ES-I3 (cell line): ENCODE data around the gene BLMH.

ENCODE experiments used
- H3K36me3 ChIP-seq: 2 replicates; pipeline ENCODE4 v1.6.1; 2013; ENCODE audit warnings: mild to moderate bottlenecking, low read length, control low read depth, moderate library complexity; ENCODE audit not compliant: insufficient read depth
- H3K4me1 ChIP-seq: 2 replicates; pipeline ENCODE4 v1.6.1; 2013; ENCODE audit warnings: mild to moderate bottlenecking, control low read depth, low read length; ENCODE audit not compliant: insufficient read depth
- H3K9ac ChIP-seq: 2 replicates; pipeline ENCODE4 v1.6.1; 2013; ENCODE audit warnings: low read depth, mild to moderate bottlenecking, low read length, moderate library complexity
- H3K9me3 ChIP-seq: 2 replicates; pipeline ENCODE4 v1.6.1; 2013; ENCODE audit warnings: mild to moderate bottlenecking, low read length, moderate library complexity; ENCODE audit not compliant: control insufficient read depth, insufficient read depth

The BLMH gene

DNA sequence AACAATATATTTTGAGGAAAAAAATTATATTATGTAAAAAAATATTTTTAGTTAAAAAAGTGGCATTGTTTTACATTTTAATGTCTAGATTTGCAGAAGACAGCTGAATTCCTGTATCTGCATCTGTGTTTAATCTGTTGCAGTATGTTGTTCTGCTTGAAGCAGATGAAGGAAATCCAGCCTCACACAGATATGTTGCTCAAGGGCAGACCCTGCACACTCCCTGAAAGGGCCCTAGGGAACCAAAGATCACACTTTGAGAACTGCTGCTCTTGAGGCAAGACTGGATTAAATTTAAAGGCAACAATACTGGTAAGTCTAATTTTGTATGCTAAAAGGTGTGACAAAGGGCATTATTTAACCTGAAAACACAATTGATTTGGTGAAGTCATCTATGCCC lies 39.8 kb downstream of the BLMH start:
- H3K9me3 ChIP-seq = no peaks in the 10 kb centered on the region
- no peak overlapping the region for H3K9ac ChIP-seq
- no peaks in the 10 kb centered on the region for H3K4me1 ChIP-seq
- H3K36me3 ChIP-seq = no peaks in the 10 kb centered on the region; the same call in 1 of the 2 replicates

DNA sequence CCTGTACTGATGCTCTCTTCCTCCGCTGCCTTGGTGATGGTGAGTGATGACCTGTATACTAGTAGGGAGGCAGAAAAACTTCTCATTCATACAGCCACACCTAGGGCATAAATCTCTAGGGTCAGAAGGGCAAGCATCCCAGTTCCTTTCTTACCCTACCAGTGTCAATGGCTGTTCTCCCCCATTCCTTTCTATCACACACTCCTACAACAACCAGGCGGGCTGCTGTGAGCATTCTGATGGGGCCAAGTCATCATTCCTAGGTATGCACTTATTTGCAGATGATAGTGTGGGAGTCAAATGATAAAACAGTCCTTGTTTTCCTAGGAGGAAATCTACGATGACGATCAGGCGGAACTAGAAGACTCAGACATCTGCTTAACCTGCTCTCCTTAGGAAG lies 42.3 kb downstream of the BLMH start:
- Histone ChIP-seq H3K9me3 (no peaks in the 10 kb centered on the region), H3K9ac (no peak overlapping the region), H3K4me1 (no peaks in the 10 kb centered on the region), H3K36me3 (peaks cover 2% of the 10 kb centered on the region; the same call in 1 of the 2 replicates)

DNA sequence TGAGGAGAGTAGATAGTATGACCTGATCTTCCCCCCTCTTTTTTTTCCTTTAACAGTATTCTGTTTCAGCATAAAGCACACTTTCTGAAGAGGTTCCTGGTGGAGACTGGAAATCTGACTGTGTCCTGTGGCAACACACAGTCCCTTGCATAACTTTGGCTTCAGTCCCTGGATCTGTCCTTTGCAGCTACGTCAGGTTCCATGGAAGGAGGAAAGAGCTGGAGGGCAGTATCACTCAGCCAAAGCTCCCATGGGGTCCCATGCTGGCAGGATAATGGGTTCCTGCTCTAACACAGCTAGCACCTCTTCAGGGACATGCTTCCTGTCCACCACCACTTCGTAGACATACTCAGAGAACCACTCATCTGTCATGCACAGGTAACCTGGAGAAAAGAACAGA lies 43.0 kb downstream of the BLMH start:
- H3K9ac ChIP-seq = no peak overlapping the region
- no peaks in the 10 kb centered on the region for H3K9me3 ChIP-seq
- no peaks in the 10 kb centered on the region for H3K4me1 ChIP-seq
- peaks cover 2% of the 10 kb centered on the region; the same call in 1 of the 2 replicates for H3K36me3 ChIP-seq

DNA sequence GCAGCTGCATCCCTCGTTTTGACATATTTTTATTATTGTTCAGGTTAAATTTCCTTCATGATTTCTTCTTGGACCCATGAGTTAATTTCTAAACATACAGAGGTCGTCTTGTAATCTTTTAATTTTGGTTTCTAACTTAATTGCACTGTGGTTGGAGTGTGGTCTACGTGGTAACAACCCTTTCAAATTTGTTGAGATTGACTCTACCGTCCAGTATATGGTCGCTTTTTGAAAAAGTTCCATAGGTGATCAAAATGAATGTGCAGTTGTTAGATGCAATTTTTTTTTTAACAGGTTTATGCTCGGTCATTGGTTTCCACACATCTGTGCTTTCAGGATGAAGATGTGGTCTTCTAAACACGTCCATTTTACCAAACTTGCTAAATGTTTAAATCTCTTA lies 45.3 kb downstream of the BLMH start:
- Histone ChIP-seq H3K36me3 (0 out of 2 replicates have a peak, but pooled peaks cover 2% of the 10 kb centered on the region), H3K4me1 (no peaks in the 10 kb centered on the region), H3K9ac (no peak overlapping the region), H3K9me3 (no peaks in the 10 kb centered on the region)

DNA sequence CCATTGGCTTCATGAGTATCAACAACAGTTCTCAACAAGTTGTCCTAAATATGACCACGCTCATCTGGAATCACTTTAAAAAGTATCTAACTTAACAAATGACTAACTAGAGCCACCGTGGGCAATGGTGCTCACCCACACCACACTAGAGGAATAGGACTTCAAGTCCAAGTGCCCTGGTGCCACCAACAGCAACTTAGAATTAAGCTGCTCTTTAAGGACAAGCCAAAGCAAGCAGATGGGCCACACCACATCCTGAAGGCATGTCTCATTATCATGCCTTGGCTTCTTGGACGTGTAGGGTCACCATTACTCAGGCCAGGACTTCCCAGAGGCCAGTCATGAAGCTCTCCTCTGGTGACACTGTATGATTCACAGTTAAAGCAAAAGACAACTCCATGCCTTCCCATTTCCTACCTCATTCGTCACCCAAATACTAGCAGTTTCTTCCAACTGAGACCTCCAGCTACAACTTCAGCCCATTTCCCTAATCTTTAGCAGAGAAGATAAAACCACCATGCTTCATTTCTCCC lies 46.8 kb downstream of the BLMH start:
- Histone ChIP-seq H3K36me3 (0 out of 2 replicates have a peak, but pooled peaks cover 2% of the 10 kb centered on the region), H3K4me1 (no peaks in the 10 kb centered on the region), H3K9ac (no peak overlapping the region), H3K9me3 (no peaks in the 10 kb centered on the region)

DNA sequence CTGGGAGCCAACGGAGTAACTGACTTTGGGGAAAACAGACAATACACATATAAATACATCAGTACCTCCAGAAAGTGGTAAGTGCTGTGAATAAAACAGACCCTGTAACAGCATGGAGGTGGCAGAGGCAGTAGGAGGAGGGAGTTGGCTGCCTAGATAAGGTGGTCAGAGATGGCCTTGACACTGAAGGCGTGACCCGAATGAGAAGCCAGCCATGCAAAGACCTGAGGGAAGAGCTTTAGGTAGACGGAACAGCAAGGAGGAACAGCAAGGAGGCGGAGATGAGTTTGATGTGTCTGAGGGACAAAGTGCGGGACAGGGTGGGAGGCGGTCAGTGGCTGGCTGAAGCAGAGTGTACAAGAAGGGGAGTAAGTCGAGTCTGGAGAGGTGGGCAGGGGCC lies 48.2 kb downstream of the BLMH start:
- Histone ChIP-seq H3K9me3 (no peaks in the 10 kb centered on the region), H3K36me3 (0 out of 2 replicates have a peak, but pooled peaks cover 2% of the 10 kb centered on the region), H3K9ac (no peak overlapping the region), H3K4me1 (peaks cover 5% of the 10 kb centered on the region; the same call in 1 of the 2 replicates)

DNA sequence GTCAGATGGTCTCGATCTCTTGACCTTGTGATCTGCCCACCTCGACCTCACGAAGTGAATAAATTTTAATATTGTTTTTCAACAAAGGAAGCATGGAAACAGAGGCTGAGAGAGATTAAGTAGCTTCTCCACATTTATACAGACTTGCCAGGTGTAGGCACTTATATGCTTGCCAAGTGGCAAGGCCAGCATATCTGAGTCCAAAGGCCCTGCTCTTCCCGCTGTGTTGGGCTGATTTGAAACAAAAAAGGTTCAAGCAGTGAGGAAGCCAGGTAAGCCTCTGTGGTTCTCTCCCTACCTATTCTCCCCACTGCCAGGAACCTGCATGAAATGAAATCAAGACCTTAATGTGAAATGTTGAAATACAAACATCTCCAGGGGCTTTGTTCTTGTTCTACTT lies 48.7 kb downstream of the BLMH start:
- H3K9me3 ChIP-seq = no peaks in the 10 kb centered on the region
- H3K4me1 ChIP-seq = peaks cover 5% of the 10 kb centered on the region; the same call in 1 of the 2 replicates
- H3K36me3 ChIP-seq = 0 out of 2 replicates have a peak, but pooled peaks cover 2% of the 10 kb centered on the region
- no peak overlapping the region for H3K9ac ChIP-seq

DNA sequence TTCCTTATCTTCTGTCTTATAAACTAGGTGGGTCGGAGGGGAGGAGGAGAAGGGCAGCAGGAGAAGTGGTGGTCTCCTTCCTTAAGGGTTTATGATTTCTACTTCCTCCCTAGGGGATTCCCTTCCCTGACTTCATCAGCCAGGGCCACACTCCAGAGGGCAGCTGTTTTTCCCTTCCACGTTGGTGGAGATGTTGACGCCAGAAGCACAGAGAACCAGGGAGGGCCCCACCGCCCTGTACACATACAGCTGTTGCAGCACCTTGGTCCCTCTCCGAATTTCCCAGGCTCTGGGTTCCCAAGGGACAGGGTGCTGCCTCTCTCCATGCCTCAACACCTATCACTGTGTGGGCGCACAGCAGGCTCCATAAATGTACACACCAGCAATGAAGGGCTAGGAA lies 50.7 kb downstream of the BLMH start:
- H3K4me1 ChIP-seq = peaks cover 5% of the 10 kb centered on the region; the same call in 1 of the 2 replicates
- H3K9ac ChIP-seq = no peak overlapping the region
- no peaks in the 10 kb centered on the region for H3K36me3 ChIP-seq
- H3K9me3 ChIP-seq = no peaks in the 10 kb centered on the region

DNA sequence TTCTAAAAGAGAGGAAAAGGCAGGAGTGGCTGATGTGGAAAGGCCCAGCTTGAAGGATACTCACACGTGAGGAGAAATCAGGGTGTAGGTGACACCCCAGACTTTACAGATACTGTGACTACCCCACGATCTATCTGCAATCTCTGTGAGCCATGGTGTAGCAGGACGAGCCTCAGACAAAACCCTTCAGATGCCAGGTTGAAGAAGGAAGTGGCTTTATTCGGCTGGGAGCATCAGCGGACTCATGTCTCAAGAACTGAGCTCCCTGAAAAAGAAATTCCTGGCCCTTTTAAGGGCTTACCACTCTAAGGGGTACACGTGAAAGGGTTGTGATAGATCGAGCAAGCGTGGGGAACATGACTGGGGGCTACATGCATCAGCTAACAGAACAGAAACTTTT lies 51.6 kb downstream of the BLMH start:
- no peaks in the 10 kb centered on the region for H3K9me3 ChIP-seq
- H3K36me3 ChIP-seq = no peaks in the 10 kb centered on the region
- peaks cover 5% of the 10 kb centered on the region; the same call in 1 of the 2 replicates for H3K4me1 ChIP-seq
- no peak overlapping the region for H3K9ac ChIP-seq

DNA sequence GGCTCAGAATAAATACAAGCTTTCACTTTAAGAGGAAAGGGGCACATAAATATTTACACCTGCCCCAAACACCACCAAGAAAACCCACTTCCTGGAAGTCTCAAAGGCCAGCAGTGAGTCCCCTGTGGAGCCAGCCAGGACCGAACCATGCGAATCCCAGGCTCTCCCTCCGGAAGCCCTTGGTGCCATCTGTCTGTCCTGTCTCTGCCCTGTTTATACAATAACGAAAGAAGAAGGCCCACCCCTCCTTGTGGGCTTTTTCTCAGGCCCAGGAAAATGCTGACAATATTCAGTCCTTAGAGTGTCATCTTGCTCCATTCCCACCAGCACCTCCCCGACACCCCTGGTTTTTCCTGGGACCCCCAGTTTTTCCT lies 52.7 kb downstream of the BLMH start:
- Histone ChIP-seq H3K9ac (peak overlapping the region; percentile 51; the same call in 1 of the 2 replicates), H3K4me1 (peaks cover 5% of the 10 kb centered on the region; the same call in 1 of the 2 replicates), H3K9me3 (no peaks in the 10 kb centered on the region), H3K36me3 (no peaks in the 10 kb centered on the region)

DNA sequence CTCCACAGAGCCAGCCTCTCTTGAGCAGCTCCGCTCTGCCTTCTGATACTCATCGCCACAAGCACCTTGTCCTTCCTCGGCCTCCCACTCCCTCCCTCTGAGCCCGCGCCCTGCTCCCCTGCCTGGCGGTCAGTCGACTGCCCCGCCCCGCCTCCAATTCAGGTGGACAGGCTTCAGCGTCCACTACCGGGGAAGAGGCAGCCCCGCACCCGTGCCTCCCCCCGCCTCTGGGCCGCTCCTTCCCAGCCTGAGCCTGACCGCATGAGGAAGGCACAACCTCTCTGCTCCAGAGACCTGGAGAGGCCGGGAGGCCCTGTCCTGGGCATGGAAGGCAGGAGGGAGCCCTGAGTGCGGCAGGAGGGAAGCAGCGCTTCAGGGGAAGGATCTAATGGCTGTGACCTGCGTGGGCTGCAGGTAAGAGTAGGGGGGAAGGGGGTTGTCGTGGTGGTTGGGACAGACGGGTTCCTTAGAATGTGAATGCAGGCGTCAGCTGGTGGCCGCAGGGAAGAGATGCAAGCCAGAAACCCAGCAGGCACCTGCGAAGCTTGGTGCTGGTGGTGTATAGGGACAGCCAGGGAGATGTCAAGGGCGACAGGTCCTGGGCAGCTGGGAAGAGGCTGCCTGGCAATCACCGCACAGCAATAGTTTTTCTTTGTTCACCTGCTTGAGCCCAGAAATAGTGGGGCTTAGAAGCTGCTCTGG lies 53.2 kb downstream of the BLMH start:
- Histone ChIP-seq H3K9ac (peak overlapping the region; percentile 51), H3K36me3 (no peaks in the 10 kb centered on the region), H3K4me1 (peaks cover 5% of the 10 kb centered on the region; the same call in 1 of the 2 replicates), H3K9me3 (no peaks in the 10 kb centered on the region)

DNA sequence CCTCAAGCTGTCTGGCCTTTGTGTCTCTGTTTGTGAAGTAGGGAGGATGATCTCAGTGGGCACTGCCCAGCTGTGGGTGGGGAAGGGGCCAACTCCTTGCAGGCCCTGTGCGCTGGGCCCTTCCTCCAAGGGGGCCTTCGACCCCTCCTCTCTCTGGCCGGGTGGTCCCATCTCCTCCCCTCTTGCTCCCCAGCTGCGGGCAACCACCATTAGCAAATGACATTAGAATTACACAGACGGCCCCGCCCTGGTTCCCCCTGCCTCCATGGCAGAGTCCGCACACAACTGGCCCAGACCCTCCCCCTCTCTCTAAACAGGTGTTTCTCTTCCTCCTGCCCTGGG lies 53.8 kb downstream of the BLMH start:
- no peaks in the 10 kb centered on the region for H3K36me3 ChIP-seq
- H3K9ac ChIP-seq = peak overlapping the region; percentile 51; the same call in 1 of the 2 replicates
- H3K4me1 ChIP-seq = peaks cover 5% of the 10 kb centered on the region; the same call in 1 of the 2 replicates
- H3K9me3 ChIP-seq = no peaks in the 10 kb centered on the region

DNA sequence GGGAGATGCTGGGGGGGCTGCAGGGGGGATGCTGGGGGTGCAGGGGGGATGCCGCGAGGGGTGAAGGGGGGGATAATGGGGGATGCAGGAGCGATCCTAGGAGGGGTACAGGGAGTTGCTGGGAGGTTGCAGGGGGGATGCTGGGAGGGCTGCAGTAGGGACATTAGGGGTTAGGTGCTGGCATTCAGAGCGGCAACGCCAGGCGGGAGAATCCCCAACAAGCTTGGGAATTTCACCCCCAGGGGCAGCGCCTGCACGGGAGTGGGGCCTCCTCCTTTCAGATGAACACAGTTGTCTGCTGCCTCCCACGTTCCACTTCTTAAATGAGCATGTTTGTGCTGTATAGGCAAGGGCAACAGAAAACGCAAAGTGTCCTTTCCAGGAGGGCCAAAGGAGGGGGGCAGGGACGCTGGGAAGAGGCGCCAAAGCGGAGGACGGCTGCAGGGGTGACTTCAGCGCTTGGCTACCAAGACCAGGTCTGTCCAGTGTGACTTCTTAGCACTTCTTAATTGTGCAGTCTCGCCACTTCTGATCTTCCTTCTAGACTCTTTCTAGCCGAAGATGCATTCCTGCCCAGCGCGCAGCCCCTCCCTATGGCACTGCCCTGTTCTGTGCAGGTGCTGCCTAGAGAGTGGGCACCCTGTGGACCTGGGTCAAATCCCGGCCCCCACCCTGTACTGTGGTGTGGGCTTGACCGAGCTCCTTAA lies 54.3 kb downstream of the BLMH start:
- peaks cover 5% of the 10 kb centered on the region; the same call in 1 of the 2 replicates for H3K4me1 ChIP-seq

DNA sequence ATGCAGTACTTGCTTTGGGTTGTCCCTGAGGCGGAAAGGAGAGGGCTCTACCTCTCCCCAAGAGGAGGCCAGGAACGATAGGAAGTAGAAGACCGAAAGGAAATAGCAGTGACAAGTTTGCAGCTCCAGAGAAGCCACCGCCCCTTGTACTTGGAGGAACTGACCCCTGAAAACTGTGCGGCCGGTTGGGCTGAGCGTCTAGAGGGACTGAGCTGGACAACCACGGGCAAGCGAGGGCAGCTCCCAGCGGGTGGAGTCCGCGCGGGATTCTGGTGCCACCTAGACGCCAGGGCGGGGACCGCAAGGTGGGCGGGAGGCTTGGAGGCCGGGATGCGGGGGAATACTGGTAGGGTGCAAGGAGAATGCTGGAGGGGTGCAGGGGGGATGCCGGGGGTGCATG lies 55.0 kb downstream of the BLMH start:
- H3K4me1 ChIP-seq = peaks cover 5% of the 10 kb centered on the region; the same call in 1 of the 2 replicates
- H3K36me3 ChIP-seq = no peaks in the 10 kb centered on the region
- H3K9me3 ChIP-seq = no peaks in the 10 kb centered on the region
- H3K9ac ChIP-seq = peak overlapping the region; percentile 50; the same call in 1 of the 2 replicates

More for the DNA sequence above, 54.3 kb downstream of the BLMH start:
- Histone ChIP-seq H3K9me3 (no peaks in the 10 kb centered on the region), H3K36me3 (no peaks in the 10 kb centered on the region), H3K9ac (peak overlapping the region; percentile 51; the same call in 1 of the 2 replicates)
